ENCODE results near the gene ANKS1B. TPM values are rescaled to one million over a fixed set of nuclear protein-coding genes. Genes with fewer than 3 reads are reported as not detected.

The ANKS1B gene
- total RNA-seq, 1 donor from 2014 or later, result 2.3 TPM

- no peak for DNase-seq (ENCODE audit: low spot score)
- Mint-ChIP-seq H3K4me1 (ENCODE audit: low read depth) (no peaks in the 10 kb centered on the region), H3K27ac (ENCODE audit: unreplicated experiment) (no peak overlapping the region), H3K4me3 (ENCODE audit: unreplicated experiment) (no peak overlapping the region), H3K27me3 (ENCODE audit: low read depth) (peaks cover 5% of the 10 kb centered on the region), H3K36me3 (ENCODE audit: low read depth) (no peaks in the 10 kb centered on the region), H3K9me3 (ENCODE audit: low read depth) (no peaks in the 10 kb centered on the region)
- TF ChIP-seq CTCF (IDR thresholded peaks at IDR 0.05), result no peak
These were observed 783.9 kb downstream of the ANKS1B start for GRCh38 chr12:99200711-99201384.

- peaks cover 2% of the 10 kb centered on the region for H3K27me3 Mint-ChIP-seq (ENCODE audit: low read depth)
- no peak overlapping the region for H3K27ac Mint-ChIP-seq (ENCODE audit: unreplicated experiment)
- H3K4me3 Mint-ChIP-seq (ENCODE audit: unreplicated experiment), result no peak overlapping the region
- DNase-seq (ENCODE audit: low spot score), result no peak
- H3K9me3 Mint-ChIP-seq (ENCODE audit: low read depth), result peaks cover 6% of the 10 kb centered on the region
- no peaks in the 10 kb centered on the region for H3K36me3 Mint-ChIP-seq (ENCODE audit: low read depth)
- no peaks in the 10 kb centered on the region for H3K4me1 Mint-ChIP-seq (ENCODE audit: low read depth)
- no peak for TF ChIP-seq CTCF (IDR thresholded peaks at IDR 0.05)
These were observed 789.3 kb downstream of the ANKS1B start for GRCh38 chr12:99195474-99195873.

GRCh38 chr12:99192489-99192888 lies 792.2 kb downstream of the ANKS1B start:
- Mint-ChIP-seq H3K36me3 (ENCODE audit: low read depth) (no peaks in the 10 kb centered on the region), H3K27ac (ENCODE audit: unreplicated experiment) (no peak overlapping the region), H3K4me3 (ENCODE audit: unreplicated experiment) (no peak overlapping the region), H3K4me1 (ENCODE audit: low read depth) (no peaks in the 10 kb centered on the region), H3K9me3 (ENCODE audit: low read depth) (peaks cover 26% of the 10 kb centered on the region), H3K27me3 (ENCODE audit: low read depth) (no peaks in the 10 kb centered on the region)
- DNase-seq (ENCODE audit: low spot score), result no peak
- no peak for TF ChIP-seq CTCF (IDR thresholded peaks at IDR 0.05)

GRCh38 chr12:99176871-99177270 lies 807.9 kb downstream of the ANKS1B start:
- peaks cover 2% of the 10 kb centered on the region for H3K27me3 Mint-ChIP-seq (ENCODE audit: low read depth)
- no peak for TF ChIP-seq CTCF (IDR thresholded peaks at IDR 0.05)
- no peak overlapping the region for H3K27ac Mint-ChIP-seq (ENCODE audit: unreplicated experiment)
- no peak for DNase-seq (ENCODE audit: low spot score)
- H3K4me3 Mint-ChIP-seq (ENCODE audit: unreplicated experiment), result no peak overlapping the region
- H3K4me1 Mint-ChIP-seq (ENCODE audit: low read depth), result no peaks in the 10 kb centered on the region
- H3K36me3 Mint-ChIP-seq (ENCODE audit: low read depth), result no peaks in the 10 kb centered on the region
- H3K9me3 Mint-ChIP-seq (ENCODE audit: low read depth), result peaks cover 10% of the 10 kb centered on the region

GRCh38 chr12:99170461-99170860 lies 814.3 kb downstream of the ANKS1B start:
- H3K27ac Mint-ChIP-seq (ENCODE audit: unreplicated experiment), result no peak overlapping the region
- no peak for DNase-seq (ENCODE audit: low spot score)
- no peaks in the 10 kb centered on the region for H3K4me1 Mint-ChIP-seq (ENCODE audit: low read depth)
- no peaks in the 10 kb centered on the region for H3K9me3 Mint-ChIP-seq (ENCODE audit: low read depth)
- no peaks in the 10 kb centered on the region for H3K36me3 Mint-ChIP-seq (ENCODE audit: low read depth)
- no peaks in the 10 kb centered on the region for H3K27me3 Mint-ChIP-seq (ENCODE audit: low read depth)
- H3K4me3 Mint-ChIP-seq (ENCODE audit: unreplicated experiment), result no peak overlapping the region
- TF ChIP-seq CTCF (IDR thresholded peaks at IDR 0.05), result no peak
